Aorta (tissue), 4 donors: ENCODE results near the gene SYT6. TPM values are rescaled to one million over a fixed set of nuclear protein-coding genes. Genes with fewer than 3 reads are reported as not detected.

Source experiments
- polyA plus RNA-seq, 2 donors: library from polyadenylated mRNA; stranded (reverse); fragments of 200-250 nt; gene quantifications; one replicate each; pipeline ENCODE4 v1.2.3, GENCODE V29; 2013
- total RNA-seq, 2 donors: library from RNA; stranded (reverse); fragmentation: NEBNext Ultra II Directional; extraction: Animal tissue kit (Norgen Biotek cat#: 25700); gene quantifications; one replicate each; pipeline ENCODE4 v1.2.1, GENCODE V29; 2021
- donor health status: healthy with polysubstance abuse.
- donor health status: Bipolar disorder and iron deficiency.
- donor health status: DM: no; HTN: no; CAD: no.
- donor health status: DM: yes; HTN: yes; CAD: no.

SYT6 gene
- total and polyA plus RNA-seq, 4 donors, result 0.12 TPM; not detected in 3

Other genes with a start within 250 kb of the SYT6 start
- 10 to 100 TPM; 15.7 to 24.8 TPM for gene AP4B1, start 249.1 kb downstream of the SYT6 start, total RNA-seq
- gene AP4B1, start 249.1 kb downstream of the SYT6 start, polyA plus RNA-seq, result 10 to 100 TPM in 1 of 2 donors, 1 to 10 TPM in 1; 8.5 to 35.4 TPM
- gene DCLRE1B, start 248.5 kb downstream of the SYT6 start, total RNA-seq, result 1 to 10 TPM; 4.2 to 6.3 TPM
- 1 to 10 TPM; 1.9 to 2.6 TPM for gene DCLRE1B, start 248.5 kb downstream of the SYT6 start, polyA plus RNA-seq
- 10 to 100 TPM; 71.1 to 75.3 TPM for gene HIPK1, start 224.5 kb downstream of the SYT6 start, total RNA-seq
- 10 to 100 TPM; 14.9 to 19.7 TPM for gene HIPK1, start 224.5 kb downstream of the SYT6 start, polyA plus RNA-seq
- gene OLFML3, start 174.4 kb downstream of the SYT6 start, total RNA-seq, result 10 to 100 TPM; 19.8 to 96.1 TPM
- gene OLFML3, start 174.4 kb downstream of the SYT6 start, polyA plus RNA-seq, result 10 to 100 TPM; 17.3 to 20.4 TPM